HL-60 (cell line): ENCODE measurements around the gene MEIOB.

Source experiments
- POLR2AphosphoS5 ChIP-seq: IDR thresholded peaks from 2 replicates; pipeline ENCODE4 v1.6.1; 2012; ENCODE audit warnings: low read depth
- TF ChIP-seq, protein P1 (sequence below): IDR thresholded peaks from one replicate; pipeline ENCODE4 v1.5.1; 2011; ENCODE audit warnings: low read length, control low read depth, inconsistent platforms; ENCODE audit not compliant: insufficient read depth

DNA sequence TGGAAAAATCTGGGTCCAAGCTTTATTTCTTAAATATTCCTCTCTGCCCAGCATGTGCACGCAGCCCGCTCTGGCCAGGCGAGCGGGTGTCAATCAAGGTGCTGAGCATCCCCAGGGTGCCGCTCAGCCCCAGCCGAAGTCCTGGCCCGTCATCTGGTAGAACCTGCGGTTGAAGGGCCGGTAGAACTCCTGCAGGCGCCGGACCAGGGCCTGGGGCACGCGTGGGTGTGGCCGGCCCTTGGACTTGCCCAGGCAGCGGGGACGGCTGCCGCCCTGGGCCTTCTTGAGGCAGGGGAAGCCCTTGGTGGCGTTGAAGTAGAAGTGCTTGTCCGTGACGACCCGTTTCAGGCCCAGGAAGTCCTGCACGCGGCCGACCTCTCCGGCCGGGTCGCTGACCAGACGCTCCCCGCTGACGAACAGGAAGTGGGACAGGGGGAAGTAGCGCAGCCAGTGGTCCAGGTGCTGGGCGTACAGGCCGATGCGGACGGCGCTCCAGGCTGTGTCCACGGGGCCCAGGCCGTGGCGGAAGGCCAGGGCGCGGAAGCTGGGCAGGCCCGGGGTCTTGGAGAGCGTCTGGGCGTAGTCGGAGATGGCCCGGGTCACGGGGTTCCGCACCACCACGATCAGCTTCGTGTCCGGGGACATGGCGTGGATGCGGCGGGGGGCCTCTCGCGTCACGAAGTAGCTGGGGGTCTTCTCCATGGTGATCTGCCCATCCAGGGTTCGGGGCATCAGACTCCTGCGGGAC is 39.7 kb upstream of the MEIOB start:
- no peak for TF ChIP-seq POLR2AphosphoS5
- TF ChIP-seq, protein P1, sequence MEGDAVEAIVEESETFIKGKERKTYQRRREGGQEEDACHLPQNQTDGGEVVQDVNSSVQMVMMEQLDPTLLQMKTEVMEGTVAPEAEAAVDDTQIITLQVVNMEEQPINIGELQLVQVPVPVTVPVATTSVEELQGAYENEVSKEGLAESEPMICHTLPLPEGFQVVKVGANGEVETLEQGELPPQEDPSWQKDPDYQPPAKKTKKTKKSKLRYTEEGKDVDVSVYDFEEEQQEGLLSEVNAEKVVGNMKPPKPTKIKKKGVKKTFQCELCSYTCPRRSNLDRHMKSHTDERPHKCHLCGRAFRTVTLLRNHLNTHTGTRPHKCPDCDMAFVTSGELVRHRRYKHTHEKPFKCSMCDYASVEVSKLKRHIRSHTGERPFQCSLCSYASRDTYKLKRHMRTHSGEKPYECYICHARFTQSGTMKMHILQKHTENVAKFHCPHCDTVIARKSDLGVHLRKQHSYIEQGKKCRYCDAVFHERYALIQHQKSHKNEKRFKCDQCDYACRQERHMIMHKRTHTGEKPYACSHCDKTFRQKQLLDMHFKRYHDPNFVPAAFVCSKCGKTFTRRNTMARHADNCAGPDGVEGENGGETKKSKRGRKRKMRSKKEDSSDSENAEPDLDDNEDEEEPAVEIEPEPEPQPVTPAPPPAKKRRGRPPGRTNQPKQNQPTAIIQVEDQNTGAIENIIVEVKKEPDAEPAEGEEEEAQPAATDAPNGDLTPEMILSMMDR: no peak
